ENCODE results near the gene VPS37B. TPM values are rescaled to one million over a fixed set of nuclear protein-coding genes. Genes with fewer than 3 reads are reported as not detected.

VPS37B gene
- total and polyA plus RNA-seq, 10 of the 15 experiments (the other 5 are each of a cell fraction or from before 2014, with no cell fraction given), result 0.66 to 68.6 (median 39.6) TPM

- TF ChIP-seq E2F8 (IDR thresholded peaks at IDR 0.05; ENCODE audit: low read depth, partially characterized antibody), result no peak
- TF ChIP-seq, protein P1, sequence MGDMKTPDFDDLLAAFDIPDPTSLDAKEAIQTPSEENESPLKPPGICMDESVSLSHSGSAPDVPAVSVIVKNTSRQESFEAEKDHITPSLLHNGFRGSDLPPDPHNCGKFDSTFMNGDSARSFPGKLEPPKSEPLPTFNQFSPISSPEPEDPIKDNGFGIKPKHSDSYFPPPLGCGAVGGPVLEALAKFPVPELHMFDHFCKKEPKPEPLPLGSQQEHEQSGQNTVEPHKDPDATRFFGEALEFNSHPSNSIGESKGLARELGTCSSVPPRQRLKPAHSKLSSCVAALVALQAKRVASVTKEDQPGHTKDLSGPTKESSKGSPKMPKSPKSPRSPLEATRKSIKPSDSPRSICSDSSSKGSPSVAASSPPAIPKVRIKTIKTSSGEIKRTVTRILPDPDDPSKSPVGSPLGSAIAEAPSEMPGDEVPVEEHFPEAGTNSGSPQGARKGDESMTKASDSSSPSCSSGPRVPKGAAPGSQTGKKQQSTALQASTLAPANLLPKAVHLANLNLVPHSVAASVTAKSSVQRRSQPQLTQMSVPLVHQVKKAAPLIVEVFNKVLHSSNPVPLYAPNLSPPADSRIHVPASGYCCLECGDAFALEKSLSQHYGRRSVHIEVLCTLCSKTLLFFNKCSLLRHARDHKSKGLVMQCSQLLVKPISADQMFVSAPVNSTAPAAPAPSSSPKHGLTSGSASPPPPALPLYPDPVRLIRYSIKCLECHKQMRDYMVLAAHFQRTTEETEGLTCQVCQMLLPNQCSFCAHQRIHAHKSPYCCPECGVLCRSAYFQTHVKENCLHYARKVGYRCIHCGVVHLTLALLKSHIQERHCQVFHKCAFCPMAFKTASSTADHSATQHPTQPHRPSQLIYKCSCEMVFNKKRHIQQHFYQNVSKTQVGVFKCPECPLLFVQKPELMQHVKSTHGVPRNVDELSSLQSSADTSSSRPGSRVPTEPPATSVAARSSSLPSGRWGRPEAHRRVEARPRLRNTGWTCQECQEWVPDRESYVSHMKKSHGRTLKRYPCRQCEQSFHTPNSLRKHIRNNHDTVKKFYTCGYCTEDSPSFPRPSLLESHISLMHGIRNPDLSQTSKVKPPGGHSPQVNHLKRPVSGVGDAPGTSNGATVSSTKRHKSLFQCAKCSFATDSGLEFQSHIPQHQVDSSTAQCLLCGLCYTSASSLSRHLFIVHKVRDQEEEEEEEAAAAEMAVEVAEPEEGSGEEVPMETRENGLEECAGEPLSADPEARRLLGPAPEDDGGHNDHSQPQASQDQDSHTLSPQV (IDR thresholded peaks at IDR 0.05), result no peak
- TF ChIP-seq TAF1 (IDR thresholded peaks at IDR 0.05; ENCODE audit: borderline replicate concordance, low read depth, low read length), result no peak
- no peak for TF ChIP-seq ASH2L (IDR thresholded peaks at IDR 0.05; ENCODE audit: borderline replicate concordance, low read depth)
- TF ChIP-seq RAD51 (IDR thresholded peaks at IDR 0.05), result no peak
- TF ChIP-seq ATF2 (IDR thresholded peaks at IDR 0.05; ENCODE audit: low read length), result peak; percentile 82
- TF ChIP-seq NFIC (IDR thresholded peaks at IDR 0.05; ENCODE audit: low read depth, low read length), result peak; percentile 92
- no peak for TF ChIP-seq CEBPB (IDR thresholded peaks at IDR 0.05; ENCODE audit: borderline replicate concordance in 1 of 2, low read depth in 2 of 2, low read length in 2 of 2)
- no peak for TF ChIP-seq JUND (IDR thresholded peaks at IDR 0.05; ENCODE audit: low read depth, low read length)
- TF ChIP-seq, protein P2, sequence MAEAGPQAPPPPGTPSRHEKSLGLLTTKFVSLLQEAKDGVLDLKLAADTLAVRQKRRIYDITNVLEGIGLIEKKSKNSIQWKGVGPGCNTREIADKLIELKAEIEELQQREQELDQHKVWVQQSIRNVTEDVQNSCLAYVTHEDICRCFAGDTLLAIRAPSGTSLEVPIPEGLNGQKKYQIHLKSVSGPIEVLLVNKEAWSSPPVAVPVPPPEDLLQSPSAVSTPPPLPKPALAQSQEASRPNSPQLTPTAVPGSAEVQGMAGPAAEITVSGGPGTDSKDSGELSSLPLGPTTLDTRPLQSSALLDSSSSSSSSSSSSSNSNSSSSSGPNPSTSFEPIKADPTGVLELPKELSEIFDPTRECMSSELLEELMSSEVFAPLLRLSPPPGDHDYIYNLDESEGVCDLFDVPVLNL (IDR thresholded peaks at IDR 0.05; ENCODE audit: low read depth, low read length), result no peak
- TF ChIP-seq HDAC6 (IDR thresholded peaks at IDR 0.05; ENCODE audit: unreplicated experiment), result no peak
- no peak for TF ChIP-seq CHD2 (IDR thresholded peaks at IDR 0.05; ENCODE audit: borderline replicate concordance, low read depth, low read length)
- TF ChIP-seq ZNF384 (IDR thresholded peaks at IDR 0.05; ENCODE audit: borderline replicate concordance, low read depth, low read length), result peak; percentile 71
- TF ChIP-seq SRF (IDR thresholded peaks at IDR 0.05; ENCODE audit: low read depth in 2 of 2, low read length in 2 of 2), result no peak
- no peak for TF ChIP-seq MYC (IDR thresholded peaks at IDR 0.05; ENCODE audit: insufficient read depth, insufficient read length, insufficient replicate concordance, low read length, severe bottlenecking)
- peak; percentile 60 for TF ChIP-seq MEF2B (IDR thresholded peaks at IDR 0.05; ENCODE audit: partially characterized antibody, poor library complexity, severe bottlenecking)
- TF ChIP-seq CREB1 (IDR thresholded peaks at IDR 0.05; ENCODE audit: low read depth), result peak; percentile 22; the same call in 1 of the 2 replicates
- no peak for TF ChIP-seq KLF5 (IDR thresholded peaks at IDR 0.05; ENCODE audit: partially characterized antibody)
- TF ChIP-seq ZBED1 (IDR thresholded peaks at IDR 0.05; ENCODE audit: borderline replicate concordance), result no peak
- no peak for TF ChIP-seq SMAD1 (IDR thresholded peaks at IDR 0.05; ENCODE audit: low read depth, partially characterized antibody)
- 0 out of 2 replicates have a peak, but pooled peaks have one; percentile 33 for TF ChIP-seq EED (IDR thresholded peaks at IDR 0.05; ENCODE audit: low read depth)
Observed at GRCh38 chr12:122875590-122876220, 20.2 kb downstream of the VPS37B start (continued).

All from GM12878 (cell line).